NCI-H146 treated with DMSO at 0.1 percent for 48 hours (cell line): ENCODE results near the gene ATP6AP2.
"Not testable (repeated sequence)": the region's sequence is repeated elsewhere in the genome, so short reads cannot be mapped to it uniquely, and the experiment has no call there.

ENCODE experiments used
- DNase-seq: peaks from one replicate; lab custom pipeline; 2025; ENCODE audit not compliant: unreplicated experiment; lab: John Stamatoyannopoulos, UW

The ATP6AP2 gene, protein sequence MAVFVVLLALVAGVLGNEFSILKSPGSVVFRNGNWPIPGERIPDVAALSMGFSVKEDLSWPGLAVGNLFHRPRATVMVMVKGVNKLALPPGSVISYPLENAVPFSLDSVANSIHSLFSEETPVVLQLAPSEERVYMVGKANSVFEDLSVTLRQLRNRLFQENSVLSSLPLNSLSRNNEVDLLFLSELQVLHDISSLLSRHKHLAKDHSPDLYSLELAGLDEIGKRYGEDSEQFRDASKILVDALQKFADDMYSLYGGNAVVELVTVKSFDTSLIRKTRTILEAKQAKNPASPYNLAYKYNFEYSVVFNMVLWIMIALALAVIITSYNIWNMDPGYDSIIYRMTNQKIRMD

DNA sequence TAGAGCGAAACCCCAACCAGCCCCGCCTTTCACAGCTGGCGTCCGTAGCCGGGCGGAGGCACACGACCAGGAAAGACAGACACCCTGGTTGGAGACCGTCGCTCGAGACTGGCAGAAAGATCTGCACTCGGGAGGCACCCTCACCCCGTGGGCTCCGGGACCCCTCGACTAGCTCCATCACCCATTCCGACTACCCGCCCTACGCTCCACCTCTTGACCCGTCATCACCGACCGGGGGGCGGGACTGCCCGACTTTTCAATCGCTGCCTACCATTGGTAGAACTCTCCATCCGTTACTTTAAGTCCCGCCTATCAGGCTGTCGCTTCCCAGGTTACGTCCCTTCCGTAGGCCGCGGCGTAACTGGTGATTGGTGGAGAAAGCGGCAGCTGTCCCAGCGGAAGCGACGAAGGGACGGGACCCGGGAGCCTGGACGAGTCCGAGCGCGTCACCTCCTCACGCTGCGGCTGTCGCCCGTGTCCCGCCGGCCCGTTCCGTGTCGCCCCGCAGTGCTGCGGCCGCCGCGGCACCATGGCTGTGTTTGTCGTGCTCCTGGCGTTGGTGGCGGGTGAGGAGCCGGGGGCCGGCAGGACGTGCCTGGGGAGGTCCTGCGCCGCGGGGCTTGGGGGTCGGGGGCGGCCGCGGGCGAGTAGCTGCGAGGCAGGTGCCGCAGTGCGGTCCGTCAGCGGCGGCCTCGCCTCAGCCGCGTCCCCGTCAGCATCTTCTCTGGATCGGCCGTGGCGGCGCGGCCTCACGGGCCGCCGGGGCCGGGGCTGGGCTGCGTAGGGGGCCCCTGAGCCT, at the start of gene ATP6AP2:
Gene ATP6AP2 (plus strand): TSS at position 434 of the 799 bp plus-strand sequence. CDS start 96 bp downstream, at position 530.
- peak; percentile 89 for DNase-seq

DNA sequence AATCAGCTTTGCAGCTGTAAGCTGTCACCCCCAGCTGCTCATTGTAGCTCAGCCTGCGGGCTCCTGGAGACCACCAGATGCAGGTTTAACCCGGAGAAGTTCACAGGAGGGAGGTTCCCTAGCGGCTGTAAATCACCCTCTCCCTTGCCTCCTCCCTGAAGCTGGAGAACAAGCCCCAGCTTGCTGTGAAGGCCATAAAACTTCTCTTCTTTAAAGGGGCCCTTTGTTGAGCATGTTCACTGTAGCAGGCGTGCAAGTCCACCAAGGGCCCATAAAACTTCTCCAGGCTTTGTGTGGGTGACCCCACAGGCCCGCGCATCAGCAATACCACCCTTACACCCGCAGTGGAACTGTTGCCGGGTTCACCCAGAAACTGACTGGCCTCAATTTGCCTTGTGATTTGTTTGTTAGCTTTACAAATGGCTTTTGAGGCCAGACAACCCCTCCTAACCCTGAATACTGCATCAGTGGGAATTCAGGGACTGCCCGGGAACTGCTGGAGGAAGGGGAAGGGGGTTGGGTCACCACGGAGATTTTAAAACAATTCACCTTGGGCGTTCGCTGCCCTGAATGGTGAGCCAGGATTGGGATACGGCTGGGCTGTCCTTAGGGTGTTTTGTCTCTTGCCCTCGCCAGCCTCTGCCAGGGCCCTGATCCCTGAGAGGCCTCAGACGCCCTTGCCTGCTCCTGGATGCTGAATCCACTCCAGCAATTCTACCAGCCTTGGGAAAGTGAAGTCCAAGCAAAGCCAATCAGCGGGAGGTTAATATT, 49.5 kb upstream of the ATP6AP2 start:
- no peak for DNase-seq

DNA sequence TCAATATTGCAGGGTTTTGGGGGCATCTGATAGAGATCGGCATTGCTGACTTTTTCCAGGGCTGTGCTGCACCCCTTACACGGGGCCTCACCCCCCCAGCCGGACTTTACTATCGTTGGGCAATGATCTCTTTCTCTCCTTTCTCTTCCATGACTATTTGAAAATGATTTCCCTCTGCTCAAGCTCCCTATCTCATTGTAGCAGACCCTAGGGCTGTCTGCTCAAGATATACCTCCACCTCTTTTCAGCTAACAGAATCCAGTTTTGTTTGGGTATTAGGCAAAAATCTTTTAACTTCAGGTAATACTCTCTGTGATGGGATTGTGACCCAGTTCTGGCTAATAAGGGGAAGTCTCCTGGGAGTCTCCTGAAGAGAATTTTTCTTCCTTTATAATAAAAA, 43.5 kb upstream of the ATP6AP2 start:
- DNase-seq: no peak

DNA sequence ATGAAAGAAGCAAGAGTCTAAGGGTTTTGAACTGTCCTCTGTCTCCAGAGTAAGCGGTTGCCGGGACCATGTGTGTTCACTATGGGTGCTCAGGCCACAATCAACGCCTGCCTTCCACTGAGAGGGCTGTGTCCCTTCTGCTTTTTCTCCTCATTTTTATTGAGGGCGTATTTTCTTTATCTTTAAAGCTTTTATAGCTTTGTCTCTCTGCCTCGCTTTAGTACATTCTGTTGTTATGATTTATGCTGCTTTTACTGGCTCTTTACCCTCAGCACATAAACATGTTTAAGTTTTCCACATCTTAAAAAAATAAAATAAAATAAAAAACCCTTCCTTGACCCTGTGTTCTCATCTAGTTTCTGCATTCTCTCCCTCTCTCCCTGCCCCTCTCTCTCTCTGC, 42.4 kb upstream of the ATP6AP2 start:
- no peak for DNase-seq

DNA sequence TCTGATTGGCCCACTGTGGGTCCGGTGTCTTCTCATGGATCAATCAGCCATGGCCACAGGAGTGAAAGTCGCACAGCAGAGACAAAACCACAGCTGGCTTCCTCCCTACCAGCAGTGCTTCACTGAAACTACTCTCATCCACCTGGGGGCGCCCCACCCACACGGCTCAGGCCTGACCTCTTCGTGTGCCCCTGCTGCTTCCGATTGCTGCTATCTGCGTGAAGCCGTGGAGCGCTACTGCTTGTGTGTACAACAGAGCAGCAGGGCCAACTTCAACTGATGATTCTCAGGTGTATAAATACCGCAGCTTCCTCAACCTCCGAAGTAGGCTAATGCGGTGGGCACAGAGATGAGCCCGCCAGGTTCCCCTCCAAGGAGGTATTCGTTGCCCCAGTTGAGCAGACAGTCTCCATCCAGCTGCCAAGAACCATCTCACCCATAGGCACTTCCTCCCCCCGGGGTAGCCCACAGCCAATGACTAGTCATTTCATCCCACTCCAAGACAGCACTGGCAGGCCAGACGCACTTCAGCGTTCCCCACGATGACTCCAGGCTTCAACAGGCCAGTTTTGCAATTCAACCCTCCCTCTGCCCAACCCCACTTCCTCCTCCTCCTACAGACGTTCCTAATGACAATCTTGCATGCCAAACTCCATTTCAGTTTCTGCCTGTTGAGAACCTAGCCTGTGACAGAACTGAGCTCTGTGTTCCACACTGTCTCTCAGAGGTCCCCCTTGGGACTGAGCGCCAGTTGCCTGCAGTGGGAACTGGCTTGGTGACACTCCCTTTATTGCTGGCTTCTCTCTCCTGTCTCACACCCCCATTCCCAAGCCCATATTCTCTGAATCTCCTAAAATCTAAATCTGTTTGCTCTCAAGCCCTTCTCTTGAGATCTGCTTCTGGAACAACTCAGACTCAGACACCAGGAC, 41.3 kb upstream of the ATP6AP2 start:
- peak; percentile 51 for DNase-seq

DNA sequence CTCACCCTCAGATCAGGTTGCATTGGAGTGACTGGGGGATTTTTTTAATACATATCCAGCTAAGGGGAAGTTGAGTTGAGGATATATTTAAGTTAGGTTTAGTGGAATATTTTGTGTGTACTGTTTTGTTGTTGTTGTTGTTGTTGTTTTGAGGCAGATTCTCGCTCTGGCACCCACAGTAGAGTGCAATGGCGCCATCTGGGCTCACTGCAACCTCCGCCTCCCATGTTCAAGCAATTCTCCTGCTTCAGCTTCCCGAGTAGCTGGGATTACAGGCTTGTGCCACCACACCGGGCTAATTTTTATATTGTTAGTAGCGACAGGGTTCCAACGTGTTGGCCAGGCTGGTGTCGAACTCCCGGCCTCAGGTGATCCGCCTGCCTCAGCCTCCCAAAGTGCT, 38.6 kb upstream of the ATP6AP2 start:
- DNase-seq: no peak

DNA sequence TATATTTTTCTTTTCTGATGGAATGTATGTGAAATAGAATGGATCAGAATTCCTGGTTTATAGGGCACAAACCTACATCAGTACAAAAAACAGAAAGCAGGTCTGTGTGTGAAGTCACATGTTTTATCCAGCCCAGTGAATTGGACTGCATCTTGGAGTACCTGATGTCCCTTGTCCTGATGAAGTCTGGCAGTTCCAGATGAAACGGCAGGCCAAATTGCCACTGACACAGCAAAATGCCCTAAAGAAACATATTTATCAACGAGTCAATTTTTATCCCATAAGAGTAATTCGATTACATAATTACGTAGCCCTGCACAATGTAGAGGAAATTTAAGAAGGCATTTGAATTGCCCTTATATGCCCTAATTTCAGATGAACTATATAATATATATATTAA, 37.8 kb upstream of the ATP6AP2 start:
- no peak for DNase-seq

DNA sequence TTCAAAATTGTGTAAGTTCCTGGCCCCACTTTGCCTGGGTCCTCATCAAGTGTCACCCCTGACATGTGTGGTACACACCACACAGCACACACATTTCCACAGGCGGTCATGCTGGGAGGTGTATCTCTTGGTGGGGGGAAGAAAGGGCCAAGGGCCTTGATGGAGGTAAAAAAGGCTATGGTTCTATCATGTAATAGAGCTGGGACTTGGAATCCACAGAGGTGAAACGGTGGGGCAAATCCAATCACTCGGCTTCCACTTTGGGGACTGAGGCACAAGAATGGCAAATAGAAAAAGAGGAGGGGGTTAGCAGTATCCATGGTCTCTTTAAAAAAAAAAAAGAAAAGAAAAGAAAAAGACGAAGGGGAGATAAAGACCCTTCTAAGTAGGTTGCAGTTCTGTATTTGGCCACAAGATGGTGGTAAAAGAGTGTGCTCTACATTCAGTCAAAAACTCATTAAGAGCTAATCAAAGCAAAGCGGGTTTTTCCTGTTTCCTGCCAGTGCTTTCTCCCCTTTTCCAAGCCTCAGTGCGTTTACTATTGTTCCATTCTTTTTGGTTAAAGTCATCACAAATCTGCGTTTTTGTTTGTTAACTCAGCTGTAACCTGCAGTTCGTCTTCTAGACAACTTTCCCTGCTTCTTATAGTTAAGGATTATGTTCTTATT, 37.0 kb upstream of the ATP6AP2 start:
- peak; percentile 39 for DNase-seq

DNA sequence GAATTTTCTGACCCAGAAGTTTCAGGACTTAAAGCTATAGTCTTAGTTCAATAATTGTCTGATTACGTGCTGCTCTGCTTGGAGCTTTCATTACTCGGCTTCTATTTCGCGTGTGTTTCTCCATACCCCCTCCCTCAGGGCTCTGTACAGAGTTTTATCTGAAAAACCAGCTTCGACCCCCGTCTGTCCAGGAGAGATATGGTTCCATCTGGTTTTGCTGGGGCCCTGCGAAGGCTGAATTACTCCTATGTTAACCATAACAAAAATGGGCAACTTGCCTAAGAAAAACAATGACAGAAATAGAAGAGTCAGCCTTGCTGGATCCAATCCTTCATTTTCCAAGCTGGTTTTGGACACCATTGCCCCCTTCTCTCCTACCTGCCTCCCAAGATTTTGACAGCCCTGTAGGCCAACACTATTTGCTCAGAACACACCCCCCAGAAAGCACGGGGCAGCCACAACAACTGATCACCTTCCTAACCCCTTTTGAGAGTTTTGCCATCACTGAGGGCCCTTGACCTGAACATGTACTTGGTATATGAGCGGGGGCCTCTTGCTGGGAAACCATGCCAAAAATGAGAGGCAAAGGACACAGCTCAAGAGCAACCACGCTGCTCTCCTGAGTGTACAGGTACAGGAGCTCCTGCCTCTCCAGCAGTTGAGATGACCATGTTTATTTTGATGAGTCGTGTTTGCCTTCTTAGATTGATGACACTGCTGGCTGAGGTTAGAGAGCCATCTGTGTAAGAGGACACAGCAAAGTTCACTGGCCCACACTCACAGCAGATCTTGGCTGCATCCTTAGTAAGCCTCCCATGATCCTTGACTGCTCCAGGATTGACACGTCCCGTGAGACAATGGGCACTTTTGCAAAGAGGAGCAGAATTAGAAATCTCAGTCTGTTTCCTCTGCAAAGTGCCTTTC, 36.2 kb upstream of the ATP6AP2 start:
- DNase-seq: no peak

DNA sequence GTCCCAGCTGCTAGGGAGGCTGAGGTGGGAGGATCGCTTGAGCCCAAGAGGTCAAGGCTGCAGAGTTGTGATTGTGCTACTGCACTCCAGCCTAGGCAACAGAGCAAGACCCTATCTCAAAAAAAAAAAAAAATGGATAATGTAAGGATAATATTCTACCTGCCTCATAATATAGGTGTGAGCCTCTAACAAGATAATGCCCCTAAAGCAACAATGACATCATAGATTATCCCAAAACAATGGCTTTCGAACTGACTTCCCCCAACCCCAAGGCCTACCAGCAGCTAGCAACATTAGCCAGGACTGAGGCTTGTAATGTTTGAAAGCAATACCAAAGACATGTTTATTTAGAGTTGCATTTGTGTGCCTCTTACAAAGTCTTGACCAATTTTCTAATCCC, 33.9 kb upstream of the ATP6AP2 start:
- DNase-seq: no peak

DNA sequence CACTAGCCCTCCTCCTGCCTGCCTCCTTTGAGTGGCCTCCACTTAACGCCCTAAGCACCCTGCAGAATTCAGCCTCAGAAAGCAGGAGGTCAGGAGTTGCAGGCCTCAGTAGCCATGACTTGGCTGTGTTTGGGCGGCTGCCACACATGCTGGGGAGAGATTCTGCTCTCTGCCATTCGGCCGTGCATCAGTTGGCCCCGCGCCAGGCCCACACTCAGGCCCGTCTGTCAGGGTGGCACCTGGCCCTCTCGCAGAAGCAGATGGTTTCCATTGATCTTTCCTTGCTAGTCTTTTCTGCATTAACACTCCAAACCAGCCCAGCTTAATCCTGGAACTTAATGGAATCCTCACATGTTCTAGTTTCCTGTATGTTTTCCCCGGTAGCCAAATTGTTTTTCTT, 30.7 kb upstream of the ATP6AP2 start:
- DNase-seq: peak; percentile 64

DNA sequence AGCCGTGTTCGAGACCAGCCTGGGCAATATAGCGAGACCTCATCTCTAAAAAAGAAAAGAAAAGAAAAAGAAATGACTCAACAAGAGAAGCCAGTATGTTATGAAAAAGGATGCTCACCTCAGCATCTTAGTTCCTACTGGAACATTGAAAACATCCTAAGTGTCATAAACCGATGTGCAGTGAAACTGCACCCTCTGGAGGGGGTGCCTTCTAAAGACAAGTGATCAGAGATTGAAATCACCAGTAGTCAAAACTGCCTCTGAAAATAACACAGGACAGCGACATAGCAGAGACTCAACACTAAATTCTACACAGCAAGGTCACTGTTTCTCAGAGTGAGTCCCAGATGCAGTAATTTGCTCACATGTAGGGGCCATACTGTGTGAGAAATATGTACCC, 28.0 kb upstream of the ATP6AP2 start:
- DNase-seq: no peak

DNA sequence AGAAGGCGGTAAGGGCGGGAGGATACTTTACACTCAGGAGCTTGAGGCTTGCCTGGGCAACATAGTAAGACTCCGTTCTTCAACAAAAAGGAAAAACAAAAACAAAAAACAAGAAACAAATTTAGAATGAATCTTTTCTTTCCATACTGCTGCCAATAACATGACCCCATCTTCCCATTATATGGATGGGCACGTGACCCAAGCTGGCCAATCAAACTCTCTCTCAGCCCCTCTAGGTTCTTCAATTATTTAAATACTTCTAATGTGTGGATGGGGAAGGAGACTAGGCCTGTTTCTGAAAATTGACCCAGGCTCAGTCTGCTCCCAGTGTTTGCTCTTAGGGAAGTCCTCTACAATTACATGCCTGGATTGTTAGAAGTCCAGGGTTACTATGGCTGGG, 22.2 kb upstream of the ATP6AP2 start:
- no peak for DNase-seq

DNA sequence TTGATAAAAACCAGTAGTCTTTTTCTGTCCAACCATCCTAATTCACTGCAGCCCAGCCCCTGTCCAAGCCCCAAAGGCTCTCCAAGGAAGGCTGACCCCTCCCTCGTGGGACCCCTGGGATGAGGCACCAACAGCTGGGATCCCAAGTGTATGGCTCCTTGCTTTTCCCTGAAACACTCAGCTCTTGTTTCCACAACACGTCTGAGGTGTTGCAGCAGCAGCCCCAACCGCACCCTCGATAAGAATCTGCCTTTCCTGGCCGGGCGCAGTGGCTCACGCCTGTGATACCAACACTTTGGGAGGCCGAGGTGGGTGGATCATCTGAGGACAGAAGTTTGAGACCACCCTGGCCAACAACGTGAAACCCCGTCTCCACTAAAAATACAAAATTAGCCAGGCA, 17.0 kb upstream of the ATP6AP2 start:
- DNase-seq: no peak

DNA sequence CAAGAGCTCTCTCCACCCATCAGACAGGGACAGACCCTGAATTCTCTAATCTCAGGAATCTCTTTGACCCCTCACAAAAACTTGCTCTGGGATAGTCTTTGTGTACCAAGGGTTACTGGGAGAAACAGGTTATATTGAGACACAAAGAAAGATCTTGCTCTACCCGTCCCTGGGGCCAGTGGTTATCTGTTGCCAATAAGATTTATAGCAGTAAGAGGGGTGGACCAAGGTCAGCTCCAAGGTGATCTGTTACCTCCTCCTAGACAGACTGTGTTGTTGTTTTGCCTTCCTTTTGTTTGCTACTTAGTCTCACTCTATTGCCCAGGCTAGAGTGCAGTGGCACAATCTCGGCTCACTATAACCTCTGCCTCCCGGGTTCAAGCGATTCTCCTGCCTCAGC, 16.3 kb upstream of the ATP6AP2 start:
- DNase-seq: no peak

DNA sequence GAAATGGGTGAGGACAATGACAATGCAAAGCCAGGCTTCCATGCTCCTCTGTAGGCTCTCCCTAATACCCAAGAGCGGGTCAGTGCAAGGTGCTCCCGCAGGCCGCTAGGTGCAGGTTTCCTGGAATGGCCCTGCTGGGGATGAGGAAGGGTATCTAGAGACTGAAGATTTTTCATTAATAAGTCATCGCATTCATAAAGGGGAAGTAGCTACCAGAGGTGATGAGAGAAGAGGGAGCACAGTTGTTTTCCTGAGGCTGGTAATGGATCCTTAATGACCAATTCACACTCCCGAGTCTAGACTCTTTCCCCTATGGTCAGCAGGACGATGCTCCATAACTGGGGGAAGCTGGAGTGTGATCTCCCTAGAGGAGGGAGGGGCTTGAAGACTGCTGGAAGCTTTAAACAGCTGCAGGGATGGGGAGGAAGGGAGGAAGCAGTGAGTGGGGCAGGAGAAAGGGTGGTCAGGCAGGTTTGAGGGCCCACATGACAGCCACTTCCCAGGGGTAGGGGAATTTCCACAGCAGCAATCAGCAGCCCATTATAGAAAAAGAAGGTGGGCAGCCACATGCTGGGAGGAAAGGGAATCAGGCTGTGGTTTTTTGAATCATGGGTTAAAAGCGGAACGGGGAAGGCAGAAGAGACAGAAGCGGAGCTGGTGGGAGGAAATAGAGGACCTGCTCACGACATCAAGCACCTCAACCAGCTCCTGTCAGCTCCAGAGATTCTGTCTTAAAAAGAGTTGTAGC, 10.2 kb upstream of the ATP6AP2 start:
- no peak for DNase-seq

DNA sequence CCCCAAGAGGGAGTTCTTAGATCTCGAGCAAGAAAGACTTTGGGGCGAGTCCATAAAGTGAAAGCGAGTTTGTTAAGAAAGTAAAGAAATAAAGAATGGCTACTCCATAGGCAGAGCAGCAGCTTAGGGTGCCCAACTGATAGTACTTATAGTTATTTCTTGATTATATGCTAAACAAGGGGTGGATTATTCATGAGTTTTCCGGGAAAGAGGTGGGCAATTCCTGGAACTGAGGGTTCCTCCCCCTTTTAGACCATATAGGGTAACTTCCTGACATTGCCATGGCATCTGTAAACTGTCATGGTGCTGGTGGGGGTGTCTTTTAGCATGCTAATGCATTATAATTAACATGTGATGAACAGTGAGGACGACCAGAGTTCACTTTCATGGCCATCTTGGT, 9.6 kb upstream of the ATP6AP2 start:
- DNase-seq: not testable (repeated sequence)

DNA sequence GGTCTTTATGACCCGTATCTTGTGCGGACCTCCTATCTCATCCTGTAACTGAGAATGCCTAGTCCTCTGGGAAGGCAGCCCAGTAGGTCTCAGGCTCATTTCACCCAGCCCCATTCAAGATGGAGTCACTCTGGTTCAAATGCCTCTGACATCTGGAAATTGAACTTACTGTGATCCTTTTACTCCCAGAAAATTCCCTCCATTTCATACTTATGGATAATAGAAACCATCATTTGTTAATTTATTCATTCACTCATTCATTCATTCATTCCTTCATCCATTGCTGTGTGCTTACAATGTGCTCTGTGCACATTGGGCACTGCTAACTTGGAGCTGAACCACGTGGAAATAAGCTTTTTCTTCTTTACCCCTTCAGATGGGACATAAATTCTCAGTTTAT, 9.2 kb upstream of the ATP6AP2 start:
- DNase-seq: no peak
